GM12878 (cell line): ENCODE data around the gene TRIM25. TPM values are rescaled to one million over a fixed set of nuclear protein-coding genes. Genes with fewer than 3 reads are reported as not detected.

ENCODE experiments used
- ATF3 ChIP-seq: IDR thresholded peaks from 2 replicates; pipeline ENCODE4 v1.6.1; 2011; ENCODE audit warnings: low read depth, mild to moderate bottlenecking, low read length, moderate library complexity, borderline replicate concordance; ENCODE audit errors: extremely low read depth
- BMI1 ChIP-seq: fragments of 450-650 bp; IDR thresholded peaks from 2 replicates; pipeline ENCODE4 v1.6.1; 2016; ENCODE audit warnings: mild to moderate bottlenecking, moderate library complexity, borderline replicate concordance
- CBX3 ChIP-seq: fragments of 200-600 bp; sonication (generic); IDR thresholded peaks from 2 replicates; pipeline ENCODE4 v1.6.1; 2016; ENCODE audit warnings: low read depth, borderline replicate concordance
- CBX5 ChIP-seq: sonication (generic); IDR thresholded peaks from 2 replicates; pipeline ENCODE4 v1.6.1; 2016; ENCODE audit warnings: low read depth, moderate library complexity, mild to moderate bottlenecking, inconsistent platforms
- EGR1 ChIP-seq, 2 experiments: IDR thresholded peaks; 1 replicate in 1 of 2; 2 replicates in 1 of 2; pipeline ENCODE4 v1.6.1; 2011 to 2012; ENCODE audit warnings: low read depth in 2 of 2, low read length in 2 of 2, borderline replicate concordance in 1 of 2, mild to moderate bottlenecking in 1 of 2, moderate library complexity in 1 of 2
- ETV6 ChIP-seq, 2 experiments: fragments of 450-650 bp in 1 of 2; IDR thresholded peaks in 1 of 2; conservative IDR thresholded peaks in 1 of 2; 2 replicates each; pipeline ENCODE4 v1.6.1; 2014; ENCODE audit warnings: antibody characterized with exemption in 1 of 2, borderline replicate concordance in 1 of 2, low read depth in 1 of 2, mild to moderate bottlenecking in 1 of 2, moderate library complexity in 1 of 2
- FOXK2 ChIP-seq: fragments of 450-650 bp; IDR thresholded peaks from 2 replicates; pipeline ENCODE4 v1.6.1; 2017; ENCODE audit warnings: mild to moderate bottlenecking, moderate library complexity
- GABPA ChIP-seq: IDR thresholded peaks from 2 replicates; pipeline ENCODE4 v1.6.1; 2014; ENCODE audit warnings: antibody characterized with exemption, low read depth, mild to moderate bottlenecking, inconsistent platforms
- HSF1 ChIP-seq: fragments of 150-350 bp; IDR thresholded peaks from 2 replicates; pipeline ENCODE4 v1.6.1; 2014; ENCODE audit warnings: mild to moderate bottlenecking, low read depth, low read length
- IKZF1 ChIP-seq: fragments of 450-650 bp; conservative IDR thresholded peaks from 2 replicates; pipeline ENCODE4 v1.6.1; 2017; ENCODE audit warnings: antibody characterized with exemption, mild to moderate bottlenecking
- IRF5 ChIP-seq: fragments of 450-650 bp; IDR thresholded peaks from 2 replicates; pipeline ENCODE4 v1.6.1; 2017; ENCODE audit warnings: borderline replicate concordance
- MTA3 ChIP-seq: IDR thresholded peaks from 2 replicates; pipeline ENCODE4 v1.6.1; 2012; ENCODE audit warnings: low read length, inconsistent platforms, borderline replicate concordance
- MYB ChIP-seq: fragments of 150-350 bp; IDR thresholded peaks from 2 replicates; pipeline ENCODE4 v1.6.1; 2014; ENCODE audit warnings: mild to moderate bottlenecking, low read depth, low read length, borderline replicate concordance
- NFYB ChIP-seq: IDR thresholded peaks from 2 replicates; pipeline ENCODE4 v1.6.1; 2011; ENCODE audit warnings: low read depth, mild to moderate bottlenecking, low read length, improper control_type of control experiment, moderate library complexity; ENCODE audit not compliant: insufficient read depth
- NR2C1 ChIP-seq: fragments of 450-650 bp; IDR thresholded peaks from 2 replicates; pipeline ENCODE4 v1.6.1; 2017; ENCODE audit warnings: antibody characterized with exemption, mild to moderate bottlenecking, moderate library complexity
- PAX5 ChIP-seq: IDR thresholded peaks from 2 replicates; pipeline ENCODE4 v1.6.1; 2011; ENCODE audit warnings: low read depth, low read length, borderline replicate concordance
- PBX3 ChIP-seq: IDR thresholded peaks from 2 replicates; pipeline ENCODE4 v1.6.1; 2011; ENCODE audit warnings: mild to moderate bottlenecking, low read depth, low read length, moderate library complexity; ENCODE audit not compliant: insufficient replicate concordance
- RB1 ChIP-seq: fragments of 450-650 bp; formaldehyde crosslinking; IDR thresholded peaks from 2 replicates; pipeline ENCODE4 v1.6.1; 2017; ENCODE audit warnings: mild to moderate bottlenecking, borderline replicate concordance
- RELA ChIP-seq: fragments of 450-650 bp; IDR thresholded peaks from 2 replicates; pipeline ENCODE4 v1.8.0; 2014; ENCODE audit warnings: borderline replicate concordance; ENCODE audit not compliant: partially characterized antibody
- RFX5 ChIP-seq: IDR thresholded peaks from 2 replicates; pipeline ENCODE4 v1.6.1; 2011; ENCODE audit warnings: low read depth, low read length, improper control_type of control experiment
- SP1 ChIP-seq: IDR thresholded peaks from one replicate; pipeline ENCODE4 v1.6.1; 2011; ENCODE audit warnings: low read depth, low read length
- STAT3 ChIP-seq: IDR thresholded peaks from 2 replicates; pipeline ENCODE4 v1.6.1; 2011; ENCODE audit warnings: low read depth, low read length, improper control_type of control experiment
- YY1 ChIP-seq: IDR thresholded peaks from 2 replicates; pipeline ENCODE4 v1.6.1; 2011; ENCODE audit warnings: low read depth, mild to moderate bottlenecking, low read length
- ZBTB33 ChIP-seq: fragments of 450-650 bp; IDR thresholded peaks from 2 replicates; pipeline ENCODE4 v1.6.1; 2017; ENCODE audit warnings: mild to moderate bottlenecking
- ZZZ3 ChIP-seq: IDR thresholded peaks from 2 replicates; pipeline ENCODE4 v1.6.1; 2011; ENCODE audit warnings: low read depth; ENCODE audit not compliant: control insufficient read depth, insufficient read length
- polyA plus RNA-seq, 11 experiments: library from polyadenylated mRNA; depleted of rRNA in 4 of 11; unstranded in 6 of 11; stranded (reverse) in 5 of 11; fragments of >200 nt; fragmentation: Nextera tagmentation in 4 of 11; fragmentation: Illumina TruSeq in 1 of 11; extraction: Ambion mirVana in 4 of 11; extraction: Trizol in 1 of 11; gene quantifications; 1 replicate in 1 of 11; 2 replicates in 10 of 11; pipeline versions ENCODE4 v1.2.1 to v1.2.3, GENCODE V29; 2011 to 2016; ENCODE audit warnings: inconsistent platforms in 2 of 11, missing spikeins in 2 of 11, low read depth in 1 of 11
- total RNA-seq, 4 experiments: library from RNA; depleted of rRNA in 3 of 4; stranded (reverse); fragments of >200 nt in 3 of 4; fragmentation: Illumina TruSeq in 1 of 4; extraction: Trizol in 1 of 4; gene quantifications; 2 replicates each; pipeline versions ENCODE4 v1.2.1 to v1.2.3, GENCODE V29; 2013 to 2021

TRIM25 gene
- total and polyA plus RNA-seq, 10 of the 15 experiments (the other 5 are each of a cell fraction or from before 2014, with no cell fraction given), result 10.5 to 123 (median 51.3) TPM

- TF ChIP-seq ETV6 (conservative IDR thresholded peaks at IDR 0.05 in 1 of 2, IDR thresholded peaks at IDR 0.05 in 1 of 2; ENCODE audit: borderline replicate concordance in 1 of 2, low read depth in 1 of 2) (no peak), GABPA (no peak), FOXK2 (no peak), RFX5 (no peak), PBX3 (no peak), CBX5 (peak; percentile 93; the same call in 1 of the 2 replicates), MYB (no peak), EGR1 (IDR thresholded peaks at IDR 0.05; ENCODE audit: borderline replicate concordance in 1 of 2, low read depth in 2 of 2, low read length in 2 of 2) (no peak), NFYB (peak; percentile 85), IRF5 (no peak), RELA (no peak), STAT3 (no peak), IKZF1 (peak; percentile 44; the same call in 1 of the 2 replicates), MTA3 (no peak), ATF3 (no peak), RB1 (no peak), BMI1 (no peak), HSF1 (no peak), CBX3 (no peak), SP1 (no peak), YY1 (no peak), ZZZ3 (no peak), PAX5 (no peak), NR2C1 (no peak), ZBTB33 (no peak)
Observed at GRCh38 chr17:56870081-56870651, 43.7 kb downstream of the TRIM25 start (continued).
